ENCODE measurements around the gene DNAAF5. TPM values are rescaled to one million over a fixed set of nuclear protein-coding genes. Genes with fewer than 3 reads are reported as not detected.
"Not testable (repeated sequence)": the region's sequence is repeated elsewhere in the genome, so short reads cannot be mapped to it uniquely, and the experiment has no call there.

Gene DNAAF5
- total RNA-seq, 2 donors from 2014 or later, result 19.5 to 53.4 TPM

GRCh38 chr7:803796-804195, 77.3 kb downstream of the DNAAF5 start:
- H3K27ac Mint-ChIP-seq; H3K36me3 Mint-ChIP-seq; H3K4me1 Mint-ChIP-seq (ENCODE audit: low read depth in 2 of 2); DNase-seq (ENCODE audit: low spot score); H3K9me3 Mint-ChIP-seq; ATAC-seq; H3K4me3 Mint-ChIP-seq: not testable (repeated sequence)
- H3K27me3 Mint-ChIP-seq, result peaks cover 19 to 28% of the 10 kb centered on the region in 2 donors

GRCh38 chr7:805261-805660, 78.8 kb downstream of the DNAAF5 start:
- Mint-ChIP-seq H3K27ac (no peak overlapping the region), H3K4me3 (no peak overlapping the region), H3K4me1 (ENCODE audit: low read depth in 2 of 2) (no peaks in the 10 kb centered on the region), H3K27me3 (peaks cover 19 to 32% of the 10 kb centered on the region in 2 donors), H3K9me3 (no peaks in the 10 kb centered on the region), H3K36me3 (no peaks in the 10 kb centered on the region)
- ATAC-seq, result no peak
- no peak for DNase-seq (ENCODE audit: low spot score)

- peaks cover 28 to 43% of the 10 kb centered on the region in 2 donors for H3K27me3 Mint-ChIP-seq
- H3K9me3 Mint-ChIP-seq, result no peaks in the 10 kb centered on the region
- peaks cover 5% of the 10 kb centered on the region for H3K36me3 Mint-ChIP-seq
- H3K27ac Mint-ChIP-seq, result no peak overlapping the region
- peaks cover 37 to 39% of the 10 kb centered on the region in 2 donors for H3K4me1 Mint-ChIP-seq (ENCODE audit: low read depth in 2 of 2)
- DNase-seq (ENCODE audit: low spot score) (peak; percentile 56), ATAC-seq (no peak)
- peak overlapping the region; percentile 75 for H3K4me3 Mint-ChIP-seq
Observed at GRCh38 chr7:815284-816216, 89.1 kb downstream of the DNAAF5 start.

GRCh38 chr7:816300-816750, 89.8 kb downstream of the DNAAF5 start:
- peaks cover 5% of the 10 kb centered on the region for H3K36me3 Mint-ChIP-seq
- ATAC-seq (peak; percentile 99 to 100), DNase-seq (ENCODE audit: low spot score) (peak; percentile 97)
- peaks cover 28 to 43% of the 10 kb centered on the region in 2 donors for H3K27me3 Mint-ChIP-seq
- peak overlapping the region; percentile 31 for H3K4me3 Mint-ChIP-seq
- H3K9me3 Mint-ChIP-seq, result no peaks in the 10 kb centered on the region
- peaks cover 37 to 43% of the 10 kb centered on the region in 2 donors for H3K4me1 Mint-ChIP-seq (ENCODE audit: low read depth in 2 of 2)
- H3K27ac Mint-ChIP-seq, result no peak overlapping the region

- Mint-ChIP-seq H3K27me3 (peaks cover 25 to 38% of the 10 kb centered on the region in 2 donors), H3K4me3 (peak overlapping the region; percentile 72), H3K27ac (peak overlapping the region; percentile 5 to 23), H3K36me3 (peaks cover 5% of the 10 kb centered on the region), H3K9me3 (no peaks in the 10 kb centered on the region), H3K4me1 (ENCODE audit: low read depth in 2 of 2) (peaks cover 34 to 41% of the 10 kb centered on the region in 2 donors)
- peak; percentile 28 to 30 for ATAC-seq
- peak; percentile 56 for DNase-seq (ENCODE audit: low spot score)
Observed at GRCh38 chr7:816751-817671, 90.5 kb downstream of the DNAAF5 start.

GRCh38 chr7:818031-818699, 91.7 kb downstream of the DNAAF5 start:
- H3K4me1 Mint-ChIP-seq (ENCODE audit: low read depth in 2 of 2), result peaks cover 26 to 35% of the 10 kb centered on the region in 2 donors
- peak overlapping the region in 1 of 2 donors; percentile 5 for H3K27ac Mint-ChIP-seq

GRCh38 chr7:820341-820740, 93.8 kb downstream of the DNAAF5 start:
- no peak for ATAC-seq
- Mint-ChIP-seq H3K4me1 (ENCODE audit: low read depth in 2 of 2) (peaks cover 19 to 32% of the 10 kb centered on the region in 2 donors), H3K36me3 (peaks cover 5% of the 10 kb centered on the region), H3K27me3 (peaks cover 10 to 12% of the 10 kb centered on the region in 2 donors), H3K4me3 (no peak overlapping the region), H3K9me3 (no peaks in the 10 kb centered on the region), H3K27ac (no peak overlapping the region)
- DNase-seq (ENCODE audit: low spot score), result no peak

More at GRCh38 chr7:818031-818699, 91.7 kb downstream of the DNAAF5 start:
- DNase-seq (ENCODE audit: low spot score), result peak; percentile 37
- ATAC-seq, result no peak
- peaks cover 19 to 28% of the 10 kb centered on the region in 2 donors for H3K27me3 Mint-ChIP-seq
- H3K4me3 Mint-ChIP-seq, result peak overlapping the region; percentile 72
- no peaks in the 10 kb centered on the region for H3K9me3 Mint-ChIP-seq
- peaks cover 5% of the 10 kb centered on the region for H3K36me3 Mint-ChIP-seq

GRCh38 chr7:821688-822087, 95.2 kb downstream of the DNAAF5 start:
- Mint-ChIP-seq H3K4me3 (no peak overlapping the region), H3K27me3 (peaks cover 8 to 10% of the 10 kb centered on the region in 2 donors), H3K9me3 (no peaks in the 10 kb centered on the region), H3K36me3 (peaks cover 5% of the 10 kb centered on the region), H3K27ac (no peak overlapping the region), H3K4me1 (ENCODE audit: low read depth in 2 of 2) (peaks cover 26 to 30% of the 10 kb centered on the region in 2 donors)
- ATAC-seq (no peak), DNase-seq (ENCODE audit: low spot score) (no peak)

GRCh38 chr7:822692-823276, 96.3 kb downstream of the DNAAF5 start:
- H3K27me3 Mint-ChIP-seq, result peaks cover 7% of the 10 kb centered on the region in 2 donors
- H3K4me1 Mint-ChIP-seq (ENCODE audit: low read depth in 2 of 2), result peaks cover 19 to 24% of the 10 kb centered on the region in 2 donors
- no peaks in the 10 kb centered on the region for H3K9me3 Mint-ChIP-seq
- H3K27ac Mint-ChIP-seq, result no peak overlapping the region
- no peak overlapping the region for H3K4me3 Mint-ChIP-seq
- peaks cover 5% of the 10 kb centered on the region for H3K36me3 Mint-ChIP-seq
- ATAC-seq, result no peak
- DNase-seq (ENCODE audit: low spot score), result no peak

GRCh38 chr7:823649-824048, 97.2 kb downstream of the DNAAF5 start:
- DNase-seq (ENCODE audit: low spot score) (no peak), ATAC-seq (no peak)
- no peak overlapping the region for H3K27ac Mint-ChIP-seq
- peaks cover 13 to 17% of the 10 kb centered on the region in 2 donors for H3K4me1 Mint-ChIP-seq (ENCODE audit: low read depth in 2 of 2)
- H3K9me3 Mint-ChIP-seq, result no peaks in the 10 kb centered on the region
- H3K27me3 Mint-ChIP-seq, result peaks cover 0 to 3% of the 10 kb centered on the region in 2 donors
- no peak overlapping the region for H3K4me3 Mint-ChIP-seq
- no peaks in the 10 kb centered on the region for H3K36me3 Mint-ChIP-seq

- Mint-ChIP-seq H3K4me3 (no peak overlapping the region), H3K9me3 (no peaks in the 10 kb centered on the region), H3K36me3 (no peaks in the 10 kb centered on the region), H3K27me3 (peaks cover 0 to 3% of the 10 kb centered on the region in 2 donors), H3K4me1 (ENCODE audit: low read depth in 2 of 2) (peaks cover 13 to 17% of the 10 kb centered on the region in 2 donors), H3K27ac (no peak overlapping the region)
- ATAC-seq (no peak), DNase-seq (ENCODE audit: low spot score) (no peak)
Observed at GRCh38 chr7:824081-824480, 97.6 kb downstream of the DNAAF5 start.

- DNase-seq (ENCODE audit: low spot score) (no peak), ATAC-seq (no peak)
- H3K4me3 Mint-ChIP-seq, result no peak overlapping the region
- no peaks in the 10 kb centered on the region for H3K9me3 Mint-ChIP-seq
- no peaks in the 10 kb centered on the region for H3K36me3 Mint-ChIP-seq
- no peak overlapping the region for H3K27ac Mint-ChIP-seq
- peaks cover 13 to 15% of the 10 kb centered on the region in 2 donors for H3K4me1 Mint-ChIP-seq (ENCODE audit: low read depth in 2 of 2)
- no peaks in the 10 kb centered on the region for H3K27me3 Mint-ChIP-seq
Observed at GRCh38 chr7:824664-825063, 98.2 kb downstream of the DNAAF5 start.

- DNase-seq (ENCODE audit: low spot score), result no peak
- Mint-ChIP-seq H3K27ac (no peak overlapping the region), H3K4me3 (no peak overlapping the region), H3K27me3 (no peaks in the 10 kb centered on the region), H3K4me1 (ENCODE audit: low read depth in 2 of 2) (peaks cover 12 to 16% of the 10 kb centered on the region in 2 donors), H3K36me3 (no peaks in the 10 kb centered on the region), H3K9me3 (no peaks in the 10 kb centered on the region)
- no peak for ATAC-seq
Observed at GRCh38 chr7:825386-825785, 98.9 kb downstream of the DNAAF5 start.
